Adrenal gland (tissue), 5 donors: ENCODE data around the gene MATN1.

Experiments
- CTCF ChIP-seq, 6 experiments: fragments of 450-650 bp in 4 of 6; fragments of 200-600 bp in 2 of 6; sonication (generic) in 1 of 6; IDR thresholded peaks; 1 replicate in 5 of 6; 2 replicates in 1 of 6; pipeline versions ENCODE4 v1.5.1 to v1.8.0; 2016 to 2021; ENCODE audit warnings: antibody characterized with exemption in 6 of 6, mild to moderate bottlenecking in 2 of 6, moderate library complexity in 1 of 6
- POLR2A ChIP-seq, 2 donors: fragments of 450-650 bp; IDR thresholded peaks; one replicate each; pipeline ENCODE4 v1.6.1; 2017; ENCODE audit warnings: antibody characterized with exemption in 2 of 2, mild to moderate bottlenecking in 2 of 2, moderate library complexity in 1 of 2
- donor health status: DM: no; HTN: no; CAD: no.

- TF ChIP-seq POLR2A (IDR thresholded peaks at IDR 0.05) (no peak), CTCF (IDR thresholded peaks at IDR 0.05) (no peak)
Observed at GRCh38 chr1:30696831-30697230, 26.6 kb downstream of the MATN1 start.
